ENCODE measurements around the gene MAP7.
A peak's percentile ranks its signal among the peaks of the same experiment; 100 is the strongest.

The MAP7 gene

GRCh38 chr6:136525586-136526195 lies 24.5 kb downstream of the MAP7 start:
- DNase-seq (ENCODE audit: insufficient read length, low spot score): no peak

GRCh38 chr6:136524936-136525413 lies 25.2 kb downstream of the MAP7 start:
- FAIRE-seq (no peak), DNase-seq (ENCODE audit: insufficient read length, low spot score) (no peak)
- TF ChIP-seq SPI1 (IDR thresholded peaks at IDR 0.05; ENCODE audit: low read depth, low read length): peak; percentile 63
- no peak for TF ChIP-seq POLR2AphosphoS5 (IDR thresholded peaks at IDR 0.05; ENCODE audit: low read depth, low read length)

More at GRCh38 chr6:136525586-136526195, 24.5 kb downstream of the MAP7 start:
- TF ChIP-seq POU2F2 (IDR thresholded peaks at IDR 0.05; ENCODE audit: low read depth, low read length): no peak
- TF ChIP-seq PAX5 (IDR thresholded peaks at IDR 0.05; ENCODE audit: insufficient read depth, low read length, severe bottlenecking): no peak
- no peak for TF ChIP-seq TAF1 (IDR thresholded peaks at IDR 0.05; ENCODE audit: low read depth, low read length)
- no peak for TF ChIP-seq POLR2AphosphoS5 (IDR thresholded peaks at IDR 0.05; ENCODE audit: low read depth, low read length)
- no peak for TF ChIP-seq POLR2A (IDR thresholded peaks at IDR 0.05; ENCODE audit: low read depth, low read length)
- TF ChIP-seq SPI1 (IDR thresholded peaks at IDR 0.05; ENCODE audit: low read depth, low read length): no peak
- no peak for FAIRE-seq

- no peak for DNase-seq (ENCODE audit: insufficient read length, low spot score)
- TF ChIP-seq POLR2AphosphoS5 (IDR thresholded peaks at IDR 0.05; ENCODE audit: low read depth, low read length) (no peak), SPI1 (IDR thresholded peaks at IDR 0.05; ENCODE audit: low read depth, low read length) (no peak), PAX5 (IDR thresholded peaks at IDR 0.05; ENCODE audit: insufficient read depth, low read length, severe bottlenecking) (no peak), TAF1 (IDR thresholded peaks at IDR 0.05; ENCODE audit: low read depth, low read length) (no peak), POU2F2 (IDR thresholded peaks at IDR 0.05; ENCODE audit: low read depth, low read length) (no peak), POLR2A (IDR thresholded peaks at IDR 0.05; ENCODE audit: low read depth, low read length) (no peak)
Observed at GRCh38 chr6:136524339-136524935, 25.8 kb downstream of the MAP7 start.

GRCh38 chr6:136523196-136523595 lies 27.0 kb downstream of the MAP7 start:
- TF ChIP-seq PAX5 (IDR thresholded peaks at IDR 0.05; ENCODE audit: insufficient read depth, low read length, severe bottlenecking): no peak
- no peak for TF ChIP-seq TAF1 (IDR thresholded peaks at IDR 0.05; ENCODE audit: low read depth, low read length)
- TF ChIP-seq POU2F2 (IDR thresholded peaks at IDR 0.05; ENCODE audit: low read depth, low read length): no peak
- DNase-seq (ENCODE audit: insufficient read length, low spot score) (no peak), FAIRE-seq (no peak)

More at GRCh38 chr6:136524339-136524935, 25.8 kb downstream of the MAP7 start:
- FAIRE-seq: no peak

DNA sequence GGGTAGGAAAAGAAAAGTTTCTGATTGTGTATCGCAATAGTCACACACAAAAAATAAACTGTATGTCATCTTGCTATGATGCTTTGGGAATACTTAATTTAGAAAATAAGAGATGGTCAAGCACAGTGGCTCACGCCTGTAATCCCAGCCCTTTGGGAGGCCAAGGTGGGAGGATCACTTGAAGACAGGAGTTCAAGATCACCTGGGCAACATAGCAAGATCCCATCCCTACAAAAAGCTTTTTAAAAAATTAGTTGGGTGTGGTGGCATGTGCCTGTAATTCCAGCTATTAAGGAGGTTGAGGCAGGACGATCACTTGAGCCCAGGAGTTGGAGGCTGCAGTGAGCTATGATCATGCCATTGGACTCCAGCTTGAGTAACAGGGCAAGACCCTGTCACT lies 27.6 kb downstream of the MAP7 start:
- DNase-seq (ENCODE audit: insufficient read length, low spot score): no peak
- FAIRE-seq: no peak
- TF ChIP-seq PAX5 (IDR thresholded peaks at IDR 0.05; ENCODE audit: insufficient read depth, low read length, severe bottlenecking) (no peak), POLR2AphosphoS5 (IDR thresholded peaks at IDR 0.05; ENCODE audit: low read depth, low read length) (no peak), TAF1 (IDR thresholded peaks at IDR 0.05; ENCODE audit: low read depth, low read length) (no peak), POU2F2 (IDR thresholded peaks at IDR 0.05; ENCODE audit: low read depth, low read length) (no peak), SPI1 (IDR thresholded peaks at IDR 0.05; ENCODE audit: low read depth, low read length) (no peak), POLR2A (IDR thresholded peaks at IDR 0.05; ENCODE audit: low read depth, low read length) (no peak)

- TF ChIP-seq POLR2AphosphoS5 (IDR thresholded peaks at IDR 0.05; ENCODE audit: low read depth, low read length) (no peak), POLR2A (IDR thresholded peaks at IDR 0.05; ENCODE audit: low read depth, low read length) (no peak), TAF1 (IDR thresholded peaks at IDR 0.05; ENCODE audit: low read depth, low read length) (no peak), SPI1 (IDR thresholded peaks at IDR 0.05; ENCODE audit: low read depth, low read length) (no peak)
- no peak for DNase-seq (ENCODE audit: insufficient read length, low spot score)
- no peak for FAIRE-seq
Observed at GRCh38 chr6:136521911-136522310, 28.3 kb downstream of the MAP7 start.

- FAIRE-seq (no peak), DNase-seq (ENCODE audit: insufficient read length, low spot score) (no peak)
- TF ChIP-seq SPI1 (IDR thresholded peaks at IDR 0.05; ENCODE audit: low read depth, low read length) (no peak), TAF1 (IDR thresholded peaks at IDR 0.05; ENCODE audit: low read depth, low read length) (no peak), POLR2A (IDR thresholded peaks at IDR 0.05; ENCODE audit: low read depth, low read length) (no peak), POU2F2 (IDR thresholded peaks at IDR 0.05; ENCODE audit: low read depth, low read length) (no peak), POLR2AphosphoS5 (IDR thresholded peaks at IDR 0.05; ENCODE audit: low read depth, low read length) (no peak), PAX5 (IDR thresholded peaks at IDR 0.05; ENCODE audit: insufficient read depth, low read length, severe bottlenecking) (no peak)
Observed at GRCh38 chr6:136521427-136521826, 28.8 kb downstream of the MAP7 start.

DNA sequence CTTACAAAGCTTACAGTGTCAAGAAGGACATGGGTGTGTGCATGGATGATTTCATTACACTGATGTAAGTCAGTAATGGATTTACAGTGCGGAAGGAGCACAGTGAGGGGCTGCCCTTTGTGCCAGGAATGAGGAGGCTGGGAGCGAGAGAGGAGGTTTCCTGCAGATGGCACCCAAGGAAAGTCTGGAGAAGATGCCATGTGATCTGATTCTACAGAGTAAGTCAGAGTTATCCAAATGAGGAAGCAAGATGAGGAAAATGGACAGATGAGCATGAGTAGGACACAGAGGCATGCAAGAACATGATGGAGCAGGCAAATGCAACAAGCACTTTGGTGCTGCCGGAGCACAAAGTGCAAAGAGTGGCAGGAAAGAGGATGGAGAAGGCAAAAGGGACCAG lies 29.7 kb downstream of the MAP7 start:
- DNase-seq (ENCODE audit: insufficient read length, low spot score) (no peak), FAIRE-seq (no peak)
- TF ChIP-seq POLR2AphosphoS5 (IDR thresholded peaks at IDR 0.05; ENCODE audit: low read depth, low read length): no peak
- no peak for TF ChIP-seq SPI1 (IDR thresholded peaks at IDR 0.05; ENCODE audit: low read depth, low read length)
- no peak for TF ChIP-seq POU2F2 (IDR thresholded peaks at IDR 0.05; ENCODE audit: low read depth, low read length)
- TF ChIP-seq TAF1 (IDR thresholded peaks at IDR 0.05; ENCODE audit: low read depth, low read length): no peak
- no peak for TF ChIP-seq POLR2A (IDR thresholded peaks at IDR 0.05; ENCODE audit: low read depth, low read length)
- TF ChIP-seq PAX5 (IDR thresholded peaks at IDR 0.05; ENCODE audit: insufficient read depth, low read length, severe bottlenecking): no peak

DNA sequence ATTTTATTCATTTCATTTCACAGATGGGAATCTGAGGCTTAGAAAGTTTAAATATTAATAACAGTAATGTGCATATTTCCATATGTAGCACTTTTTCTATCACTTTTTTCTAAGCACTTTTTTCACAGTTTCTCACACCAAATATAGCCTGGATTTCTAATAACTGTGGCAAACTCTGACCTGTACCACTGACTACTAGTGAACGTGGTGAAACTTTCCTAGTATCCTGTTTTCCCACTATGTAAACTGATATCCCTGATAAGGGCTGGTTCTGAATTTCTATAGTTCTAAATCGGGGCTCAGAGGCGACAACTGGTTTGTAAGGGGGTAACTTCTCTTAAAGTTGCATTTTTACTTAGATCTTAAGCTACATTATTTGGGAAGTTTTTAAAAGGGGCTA lies 32.6 kb downstream of the MAP7 start:
- TF ChIP-seq SPI1 (IDR thresholded peaks at IDR 0.05; ENCODE audit: low read depth, low read length): no peak
- TF ChIP-seq POU2F2 (IDR thresholded peaks at IDR 0.05; ENCODE audit: low read depth, low read length): no peak
- no peak for TF ChIP-seq POLR2AphosphoS5 (IDR thresholded peaks at IDR 0.05; ENCODE audit: low read depth, low read length)
- no peak for TF ChIP-seq TAF1 (IDR thresholded peaks at IDR 0.05; ENCODE audit: low read depth, low read length)
- no peak for TF ChIP-seq POLR2A (IDR thresholded peaks at IDR 0.05; ENCODE audit: low read depth, low read length)
- no peak for TF ChIP-seq PAX5 (IDR thresholded peaks at IDR 0.05; ENCODE audit: insufficient read depth, low read length, severe bottlenecking)
- DNase-seq (ENCODE audit: insufficient read length, low spot score) (no peak), FAIRE-seq (no peak)

DNA sequence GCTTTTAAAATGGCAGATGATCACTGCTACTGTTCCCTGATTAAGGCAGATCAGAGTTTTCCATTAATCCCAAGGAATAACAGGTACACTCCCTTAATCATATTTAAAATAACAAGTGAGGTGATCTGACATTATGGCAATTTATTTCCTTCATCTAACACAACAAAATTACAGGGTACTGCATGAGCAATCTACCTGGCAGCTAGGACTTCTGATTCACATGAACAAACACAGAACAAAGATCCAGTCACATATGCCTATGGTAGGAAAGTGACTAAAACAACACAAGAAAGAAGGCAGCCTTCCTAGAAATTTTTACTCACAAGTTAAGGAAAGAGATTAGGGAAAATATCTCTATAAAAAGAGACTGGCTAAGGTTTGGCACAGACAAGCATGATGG lies 33.2 kb downstream of the MAP7 start:
- FAIRE-seq (no peak), DNase-seq (ENCODE audit: insufficient read length, low spot score) (no peak)
- TF ChIP-seq POLR2AphosphoS5 (IDR thresholded peaks at IDR 0.05; ENCODE audit: low read depth, low read length): no peak
- TF ChIP-seq TAF1 (IDR thresholded peaks at IDR 0.05; ENCODE audit: low read depth, low read length): no peak
- no peak for TF ChIP-seq PAX5 (IDR thresholded peaks at IDR 0.05; ENCODE audit: insufficient read depth, low read length, severe bottlenecking)
- TF ChIP-seq SPI1 (IDR thresholded peaks at IDR 0.05; ENCODE audit: low read depth, low read length): no peak
- no peak for TF ChIP-seq POLR2A (IDR thresholded peaks at IDR 0.05; ENCODE audit: low read depth, low read length)
- no peak for TF ChIP-seq POU2F2 (IDR thresholded peaks at IDR 0.05; ENCODE audit: low read depth, low read length)

Measured in GM12891 (cell line).